Calu3 (cell line): Measurements from ENCODE around the gene PPARG. TPM values are rescaled to one million over a fixed set of nuclear protein-coding genes. Genes with fewer than 3 reads are reported as not detected.
"Not testable (repeated sequence)": the region's sequence is repeated elsewhere in the genome, so short reads cannot be mapped to it uniquely, and the experiment has no call there.

Experiments
- BruUV-seq: library from RNA; stranded (reverse); fragments of 400-500 nt; replicated peaks from 2 replicates; lab custom pipeline; 2021; lab: Mats Ljungman, UMichigan
- CTCF ChIA-PET: fragments of 300-600 bp; sonication (Branson Sonifier 250); formaldehyde crosslinking; loops from one replicate; lab custom pipeline; 2022; ENCODE audit warnings: antibody characterized with exemption; lab: Charles Lee
- DNase-seq: peaks from one replicate; pipeline ENCODE4 v3.0.0; 2022
- H3K27ac Mint-ChIP-seq: one replicate; pipeline ENCODE4 v1.8.0; 2022; ENCODE audit warnings: mixed read lengths; ENCODE audit not compliant: unreplicated experiment
- H3K27me3 Mint-ChIP-seq: one replicate; pipeline ENCODE4 v1.8.0; 2022; ENCODE audit warnings: mixed read lengths; ENCODE audit not compliant: unreplicated experiment
- H3K36me3 Mint-ChIP-seq: one replicate; pipeline ENCODE4 v1.8.0; 2022; ENCODE audit warnings: mild to moderate bottlenecking, moderate library complexity, mixed read lengths; ENCODE audit not compliant: insufficient read depth, unreplicated experiment
- H3K4me1 Mint-ChIP-seq: one replicate; pipeline ENCODE4 v1.8.0; 2022; ENCODE audit warnings: mild to moderate bottlenecking, low read depth, mixed read lengths; ENCODE audit not compliant: unreplicated experiment
- H3K4me3 Mint-ChIP-seq: one replicate; pipeline ENCODE4 v1.8.0; 2022; ENCODE audit warnings: mild to moderate bottlenecking, low read depth, moderate library complexity, mixed read lengths; ENCODE audit not compliant: unreplicated experiment
- H3K9me3 Mint-ChIP-seq: one replicate; pipeline ENCODE4 v1.8.0; 2022; ENCODE audit warnings: low read depth, mixed read lengths; ENCODE audit not compliant: unreplicated experiment
- CTCF ChIP-seq: fragments of 200-600 bp; IDR thresholded peaks from one replicate; pipeline ENCODE4 v1.8.0; 2022; ENCODE audit warnings: antibody characterized with exemption; ENCODE audit not compliant: unreplicated experiment
- intact Hi-C: fragments of 100-400 bp; cut with micrococcal nuclease; formaldehyde crosslinking; loops from one replicate; pipeline ENCODE4 v1.10.0; 2022; ENCODE audit not compliant: unreplicated experiment
- total RNA-seq: library from RNA; stranded (reverse); gene quantifications from 2 replicates; pipeline ENCODE4 v1.2.3, GENCODE V29; 2022

The PPARG gene
- total RNA-seq, 1 experiment from 2014 or later, result 85.8 TPM

GRCh38 chr3:12255393-12255792 lies 33.5 kb upstream of the PPARG start:
- CTCF ChIA-PET, result interaction anchor here (0.7 kb wide), 2 partner anchors 1753 to 1838 kb away, joined by 3 read pairs; no protein-coding TSS in a partner anchor
- Mint-ChIP-seq H3K27ac (no peak overlapping the region), H3K36me3 (no peaks in the 10 kb centered on the region), H3K9me3 (peaks cover 2% of the 10 kb centered on the region), H3K4me3 (no peak overlapping the region), H3K4me1 (no peaks in the 10 kb centered on the region), H3K27me3 (no peaks in the 10 kb centered on the region)
- no TSS peak for BruUV-seq
- no peak for DNase-seq
- TF ChIP-seq CTCF, result no peak
- intact Hi-C loops, result no loop called here

GRCh38 chr3:12258911-12259310 lies 30.0 kb upstream of the PPARG start:
- intact Hi-C loops, result no loop called here
- Mint-ChIP-seq H3K4me1 (peaks cover 10% of the 10 kb centered on the region), H3K27me3 (no peaks in the 10 kb centered on the region), H3K36me3 (no peaks in the 10 kb centered on the region), H3K9me3 (no peaks in the 10 kb centered on the region), H3K27ac (no peak overlapping the region), H3K4me3 (no peak overlapping the region)
- no peak for TF ChIP-seq CTCF
- CTCF ChIA-PET, result no interaction called here
- DNase-seq, result no peak
- no TSS peak for BruUV-seq

- peaks cover 14% of the 10 kb centered on the region for H3K4me1 Mint-ChIP-seq
- H3K27ac Mint-ChIP-seq, H3K4me3 Mint-ChIP-seq, H3K36me3 Mint-ChIP-seq, CTCF ChIA-PET, DNase-seq, BruUV-seq, H3K27me3 Mint-ChIP-seq, H3K9me3 Mint-ChIP-seq, intact Hi-C loops: not testable (repeated sequence)
Observed at GRCh38 chr3:12262173-12262572, 26.7 kb upstream of the PPARG start.

- Mint-ChIP-seq H3K36me3 (no peaks in the 10 kb centered on the region), H3K4me1 (peaks cover 16% of the 10 kb centered on the region), H3K4me3 (no peak overlapping the region), H3K27ac (no peak overlapping the region), H3K9me3 (no peaks in the 10 kb centered on the region), H3K27me3 (no peaks in the 10 kb centered on the region)
- no peak for TF ChIP-seq CTCF
- DNase-seq, result no peak
- CTCF ChIA-PET, result no interaction called here
- BruUV-seq, result no TSS peak
- intact Hi-C loops, result no loop called here
Observed at GRCh38 chr3:12265508-12265907, 23.4 kb upstream of the PPARG start.

- no TSS peak for BruUV-seq
- DNase-seq, result no peak
- intact Hi-C loops, result no loop called here
- H3K4me3 Mint-ChIP-seq, result no peak overlapping the region
- H3K9me3 Mint-ChIP-seq, result no peaks in the 10 kb centered on the region
- no peak overlapping the region for H3K27ac Mint-ChIP-seq
- CTCF ChIA-PET, result no interaction called here
- peaks cover 21% of the 10 kb centered on the region for H3K4me1 Mint-ChIP-seq
- H3K27me3 Mint-ChIP-seq, result no peaks in the 10 kb centered on the region
- H3K36me3 Mint-ChIP-seq, result no peaks in the 10 kb centered on the region
- TF ChIP-seq CTCF, result no peak
Observed at GRCh38 chr3:12266038-12266437, 22.8 kb upstream of the PPARG start.
